ENCODE data around the gene LGALS13.

LGALS13 gene

DNA sequence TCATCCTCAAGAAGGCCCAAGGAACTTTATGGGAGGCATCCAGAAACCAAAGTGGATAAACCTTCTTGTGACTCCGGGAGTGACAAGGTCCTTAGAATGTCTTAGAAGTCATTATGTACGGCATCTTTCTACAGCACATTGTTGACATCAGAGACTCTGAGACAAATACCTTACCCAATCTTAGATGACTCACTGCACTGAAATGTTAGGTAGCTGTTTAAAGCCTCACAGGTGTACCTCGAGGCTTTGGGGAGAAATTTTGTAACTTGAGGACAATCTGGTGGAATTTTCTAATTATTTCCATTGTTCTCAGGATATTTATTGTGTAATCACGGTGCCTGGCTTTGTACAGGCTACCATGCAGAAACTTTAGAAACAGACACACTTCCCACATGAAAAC lies 14.8 kb upstream of the LGALS13 start:
- Histone ChIP-seq H3K9me3 (ENCODE audit: control insufficient read depth, insufficient read depth, low read length) (no peaks in the 10 kb centered on the region), H3K27me3 (ENCODE audit: control insufficient read depth, insufficient read depth, low read length) (peaks cover 3% of the 10 kb centered on the region), H3K36me3 (ENCODE audit: control insufficient read depth, insufficient read depth, low read length) (no peaks in the 10 kb centered on the region)

DNA sequence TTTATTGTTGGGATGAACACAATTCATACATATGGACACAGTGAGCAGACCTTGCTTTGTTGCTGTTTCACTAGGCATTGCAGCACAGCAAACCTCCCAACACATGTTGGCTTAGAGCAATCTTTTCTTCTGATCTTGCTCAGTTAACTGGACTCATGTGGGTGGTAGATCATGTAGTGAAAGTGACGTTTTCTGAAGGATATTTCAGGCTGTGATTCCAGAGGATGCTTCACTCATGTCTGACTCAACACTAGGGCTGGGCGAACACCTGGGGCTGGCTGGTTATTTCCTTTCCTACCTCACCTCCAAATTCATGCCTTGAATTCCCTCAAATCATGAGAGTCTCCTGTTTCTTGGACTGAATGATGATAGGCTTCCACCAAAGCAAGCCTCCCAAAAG lies 14.3 kb upstream of the LGALS13 start:
- Histone ChIP-seq H3K4me3 (ENCODE audit: low read depth, low read length) (no peak overlapping the region), H3K27me3 (ENCODE audit: control insufficient read depth, insufficient read depth, low read length) (peaks cover 3% of the 10 kb centered on the region), H3K9me3 (ENCODE audit: control insufficient read depth, insufficient read depth, low read length) (no peaks in the 10 kb centered on the region), H3K36me3 (ENCODE audit: control insufficient read depth, insufficient read depth, low read length) (no peaks in the 10 kb centered on the region), H3K4me1 (ENCODE audit: control insufficient read depth, insufficient read depth, low read length) (no peaks in the 10 kb centered on the region), H3K9ac (ENCODE audit: low read depth, low read length) (no peak overlapping the region)

More for the DNA sequence above, 14.8 kb upstream of the LGALS13 start:
- Histone ChIP-seq H3K9ac (ENCODE audit: low read depth, low read length) (no peak overlapping the region), H3K4me3 (ENCODE audit: low read depth, low read length) (no peak overlapping the region), H3K4me1 (ENCODE audit: control insufficient read depth, insufficient read depth, low read length) (no peaks in the 10 kb centered on the region)

DNA sequence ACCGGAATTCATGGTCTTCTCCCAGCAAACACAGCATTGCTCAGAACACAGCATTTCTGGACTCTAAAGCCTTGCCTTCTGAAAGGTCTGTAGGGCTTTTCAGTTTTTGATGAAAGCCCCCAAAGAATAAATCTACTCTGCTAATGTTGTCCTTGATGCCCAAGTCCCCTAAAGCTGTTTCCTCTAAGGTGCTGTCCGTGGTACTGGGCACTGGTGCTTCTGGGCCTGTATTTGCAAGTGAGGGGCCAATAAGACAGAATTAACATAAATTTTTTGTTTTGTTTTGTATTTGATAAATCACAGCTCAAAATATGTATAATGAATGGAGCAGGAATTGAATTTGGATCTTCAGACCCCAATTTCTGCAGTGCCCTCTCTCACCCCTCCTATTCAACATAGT lies 12.1 kb upstream of the LGALS13 start:
- peaks cover 5% of the 10 kb centered on the region for H3K27me3 ChIP-seq (ENCODE audit: control insufficient read depth, insufficient read depth, low read length)
- H3K36me3 ChIP-seq (ENCODE audit: control insufficient read depth, insufficient read depth, low read length) = no peaks in the 10 kb centered on the region
- no peak overlapping the region for H3K4me3 ChIP-seq (ENCODE audit: low read depth, low read length)
- H3K9me3 ChIP-seq (ENCODE audit: control insufficient read depth, insufficient read depth, low read length) = no peaks in the 10 kb centered on the region
- H3K9ac ChIP-seq (ENCODE audit: low read depth, low read length) = no peak overlapping the region
- H3K4me1 ChIP-seq (ENCODE audit: control insufficient read depth, insufficient read depth, low read length) = no peaks in the 10 kb centered on the region

DNA sequence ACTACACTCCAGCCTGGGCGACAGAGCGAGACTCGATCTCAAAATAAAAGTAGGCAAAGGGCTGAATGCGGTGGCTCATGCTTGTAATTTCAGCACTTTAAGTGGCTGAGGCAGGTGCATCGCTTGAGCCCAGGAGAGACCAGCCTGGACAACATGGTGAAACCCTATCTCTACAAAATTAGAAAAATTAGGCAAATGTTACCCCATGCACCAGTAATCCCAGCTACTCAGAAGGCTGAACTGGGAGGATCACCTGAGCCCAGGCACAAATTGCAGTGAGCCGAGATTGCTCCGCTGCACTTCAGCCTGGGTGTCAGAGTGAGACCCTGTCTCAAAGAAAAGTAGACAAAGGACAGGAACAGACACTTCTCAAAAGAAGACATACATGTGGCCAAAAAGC lies 9.9 kb upstream of the LGALS13 start:
- no peaks in the 10 kb centered on the region for H3K36me3 ChIP-seq (ENCODE audit: control insufficient read depth, insufficient read depth, low read length)
- no peak overlapping the region for H3K4me3 ChIP-seq (ENCODE audit: low read depth, low read length)
- no peaks in the 10 kb centered on the region for H3K9me3 ChIP-seq (ENCODE audit: control insufficient read depth, insufficient read depth, low read length)
- H3K27me3 ChIP-seq (ENCODE audit: control insufficient read depth, insufficient read depth, low read length) = peaks cover 7% of the 10 kb centered on the region
- H3K9ac ChIP-seq (ENCODE audit: low read depth, low read length) = no peak overlapping the region
- no peaks in the 10 kb centered on the region for H3K4me1 ChIP-seq (ENCODE audit: control insufficient read depth, insufficient read depth, low read length)

DNA sequence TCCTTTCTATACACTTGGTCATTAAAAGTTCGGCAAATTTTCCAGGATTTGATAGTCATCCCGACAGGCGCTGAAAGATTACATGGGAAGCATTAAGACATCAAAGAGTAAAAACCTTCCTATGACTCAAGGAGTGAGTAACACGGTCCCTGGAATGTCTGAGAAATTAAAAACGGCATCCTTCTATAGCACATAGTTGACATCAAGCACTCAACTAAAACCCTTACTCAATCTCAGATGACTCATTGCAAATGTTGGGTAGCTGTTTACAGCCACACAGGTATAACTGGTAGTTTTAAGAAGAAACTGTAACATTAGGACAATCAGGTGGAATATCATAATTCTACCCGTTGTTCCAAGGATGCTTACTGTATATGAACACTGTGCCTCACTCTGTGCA lies 6.4 kb upstream of the LGALS13 start:
- peaks cover 4% of the 10 kb centered on the region for H3K27me3 ChIP-seq (ENCODE audit: control insufficient read depth, insufficient read depth, low read length)
- H3K36me3 ChIP-seq (ENCODE audit: control insufficient read depth, insufficient read depth, low read length) = no peaks in the 10 kb centered on the region
- no peaks in the 10 kb centered on the region for H3K4me1 ChIP-seq (ENCODE audit: control insufficient read depth, insufficient read depth, low read length)
- H3K9me3 ChIP-seq (ENCODE audit: control insufficient read depth, insufficient read depth, low read length) = no peaks in the 10 kb centered on the region
- no peak overlapping the region for H3K4me3 ChIP-seq (ENCODE audit: low read depth, low read length)
- no peak overlapping the region for H3K9ac ChIP-seq (ENCODE audit: low read depth, low read length)

DNA sequence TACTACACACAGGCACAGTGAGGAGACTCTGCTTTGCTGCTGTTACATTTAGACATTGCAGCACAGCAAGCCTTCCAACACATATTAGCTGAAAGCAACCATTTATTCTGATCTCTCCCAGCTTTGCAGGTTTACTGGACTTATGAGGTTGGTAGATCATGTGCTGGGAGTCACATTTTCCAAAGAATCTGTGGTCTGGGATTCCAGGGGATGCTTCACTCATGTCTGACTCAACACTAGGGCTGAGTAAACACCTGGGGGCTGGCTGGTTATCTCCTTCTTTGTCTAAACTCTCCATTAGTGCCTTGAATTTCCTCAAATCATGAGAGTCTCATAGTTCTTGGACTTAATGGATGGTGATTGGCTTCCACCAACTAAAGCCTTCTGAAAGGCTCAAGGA lies 5.4 kb upstream of the LGALS13 start:
- no peaks in the 10 kb centered on the region for H3K4me1 ChIP-seq (ENCODE audit: control insufficient read depth, insufficient read depth, low read length)
- H3K4me3 ChIP-seq (ENCODE audit: low read depth, low read length) = no peak overlapping the region
- no peak overlapping the region for H3K9ac ChIP-seq (ENCODE audit: low read depth, low read length)
- peaks cover 4% of the 10 kb centered on the region for H3K27me3 ChIP-seq (ENCODE audit: control insufficient read depth, insufficient read depth, low read length)
- no peaks in the 10 kb centered on the region for H3K36me3 ChIP-seq (ENCODE audit: control insufficient read depth, insufficient read depth, low read length)
- H3K9me3 ChIP-seq (ENCODE audit: control insufficient read depth, insufficient read depth, low read length) = no peaks in the 10 kb centered on the region

DNA sequence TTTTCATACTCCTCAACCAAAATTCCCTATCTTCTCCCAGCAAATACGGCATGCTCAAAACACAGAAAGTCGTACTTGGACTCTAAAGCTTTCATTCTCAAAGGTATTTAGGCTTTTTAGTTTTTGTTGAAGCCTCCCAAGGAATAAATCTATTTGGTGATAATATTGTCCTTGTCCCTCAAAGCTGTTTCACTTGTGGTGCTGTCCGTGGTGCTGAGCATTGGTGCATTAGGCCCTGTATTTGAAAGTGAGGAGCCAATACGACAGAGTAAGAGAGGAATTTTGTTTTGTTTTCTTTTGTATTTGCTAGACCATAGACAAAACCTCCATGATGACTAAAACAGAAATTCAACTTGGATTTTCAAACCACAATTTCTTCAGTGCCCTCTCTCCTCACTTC lies 3.2 kb upstream of the LGALS13 start:
- Histone ChIP-seq H3K27me3 (ENCODE audit: control insufficient read depth, insufficient read depth, low read length) (peaks cover 10% of the 10 kb centered on the region), H3K4me3 (ENCODE audit: low read depth, low read length) (no peak overlapping the region), H3K36me3 (ENCODE audit: control insufficient read depth, insufficient read depth, low read length) (no peaks in the 10 kb centered on the region), H3K9ac (ENCODE audit: low read depth, low read length) (no peak overlapping the region), H3K9me3 (ENCODE audit: control insufficient read depth, insufficient read depth, low read length) (no peaks in the 10 kb centered on the region), H3K4me1 (ENCODE audit: control insufficient read depth, insufficient read depth, low read length) (no peaks in the 10 kb centered on the region)

DNA sequence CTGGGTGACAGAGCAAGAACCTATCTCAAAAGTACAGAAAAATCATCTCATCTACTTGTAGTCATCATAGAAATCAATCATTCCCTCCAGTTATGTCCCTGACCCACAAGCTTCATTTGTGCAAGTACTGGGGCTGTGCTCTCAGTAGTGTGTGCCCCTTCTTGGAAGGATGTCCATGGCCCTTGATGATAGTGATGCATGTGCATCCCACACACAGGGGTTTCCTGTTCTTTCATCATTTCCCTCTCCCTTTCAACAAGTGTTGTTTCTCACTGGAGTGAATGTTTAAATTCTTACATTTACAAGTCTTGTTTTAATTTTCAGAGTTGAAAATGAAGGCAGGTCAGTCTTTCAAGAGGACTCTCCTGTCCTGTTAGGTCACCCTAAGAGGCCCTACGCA lies 1.5 kb downstream of the LGALS13 start:
- Histone ChIP-seq H3K36me3 (ENCODE audit: control insufficient read depth, insufficient read depth, low read length) (no peaks in the 10 kb centered on the region), H3K9me3 (ENCODE audit: control insufficient read depth, insufficient read depth, low read length) (no peaks in the 10 kb centered on the region), H3K27me3 (ENCODE audit: control insufficient read depth, insufficient read depth, low read length) (peaks cover 6% of the 10 kb centered on the region)

DNA sequence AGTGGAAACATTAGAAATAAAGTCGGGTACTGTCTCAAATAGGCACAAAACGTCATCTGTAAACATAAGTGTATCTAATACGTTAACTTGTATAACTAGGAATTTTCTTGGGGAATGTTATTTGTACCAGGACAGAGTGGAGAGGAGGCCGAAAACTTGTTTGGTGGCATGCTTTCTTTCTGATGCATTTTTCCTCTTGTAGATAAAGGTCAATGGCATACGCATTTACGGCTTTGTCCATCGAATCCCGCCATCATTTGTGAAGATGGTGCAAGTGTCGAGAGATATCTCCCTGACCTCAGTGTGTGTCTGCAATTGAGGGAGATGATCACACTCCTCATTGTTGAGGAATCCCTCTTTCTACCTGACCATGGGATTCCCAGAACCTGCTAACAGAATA lies 4.7 kb downstream of the LGALS13 start:
- Histone ChIP-seq H3K9ac (ENCODE audit: low read depth, low read length) (no peak overlapping the region), H3K4me1 (ENCODE audit: control insufficient read depth, insufficient read depth, low read length) (peaks cover 9% of the 10 kb centered on the region), H3K27me3 (ENCODE audit: control insufficient read depth, insufficient read depth, low read length) (peaks cover 6% of the 10 kb centered on the region), H3K4me3 (ENCODE audit: low read depth, low read length) (no peak overlapping the region), H3K9me3 (ENCODE audit: control insufficient read depth, insufficient read depth, low read length) (no peaks in the 10 kb centered on the region), H3K36me3 (ENCODE audit: control insufficient read depth, insufficient read depth, low read length) (no peaks in the 10 kb centered on the region)

More for the DNA sequence above, 1.5 kb downstream of the LGALS13 start:
- Histone ChIP-seq H3K4me3 (ENCODE audit: low read depth, low read length) (no peak overlapping the region), H3K4me1 (ENCODE audit: control insufficient read depth, insufficient read depth, low read length) (peaks cover 9% of the 10 kb centered on the region), H3K9ac (ENCODE audit: low read depth, low read length) (no peak overlapping the region)

DNA sequence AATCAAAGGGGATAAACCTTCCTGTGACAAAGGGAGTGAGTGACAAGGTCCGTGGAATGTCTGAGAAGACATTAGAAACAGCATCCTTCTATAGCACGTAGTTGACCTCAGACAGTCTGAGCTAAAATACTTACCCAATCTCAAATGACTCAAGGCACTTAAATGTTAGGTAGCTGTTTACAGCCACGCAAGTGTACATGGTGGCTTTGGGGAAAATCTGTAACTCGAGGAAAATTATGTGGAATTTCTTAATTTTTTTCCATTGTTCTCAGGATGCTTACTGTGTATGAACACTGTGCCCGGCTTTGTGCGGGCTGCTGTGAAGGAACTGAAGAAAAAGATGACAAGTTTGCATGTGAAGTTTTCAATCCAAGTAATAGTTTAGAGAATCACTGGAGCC lies 5.2 kb downstream of the LGALS13 start:
- peaks cover 6% of the 10 kb centered on the region for H3K27me3 ChIP-seq (ENCODE audit: control insufficient read depth, insufficient read depth, low read length)
- H3K36me3 ChIP-seq (ENCODE audit: control insufficient read depth, insufficient read depth, low read length) = no peaks in the 10 kb centered on the region
- peaks cover 9% of the 10 kb centered on the region for H3K4me1 ChIP-seq (ENCODE audit: control insufficient read depth, insufficient read depth, low read length)
- no peaks in the 10 kb centered on the region for H3K9me3 ChIP-seq (ENCODE audit: control insufficient read depth, insufficient read depth, low read length)
- no peak overlapping the region for H3K4me3 ChIP-seq (ENCODE audit: low read depth, low read length)
- H3K9ac ChIP-seq (ENCODE audit: low read depth, low read length) = no peak overlapping the region

DNA sequence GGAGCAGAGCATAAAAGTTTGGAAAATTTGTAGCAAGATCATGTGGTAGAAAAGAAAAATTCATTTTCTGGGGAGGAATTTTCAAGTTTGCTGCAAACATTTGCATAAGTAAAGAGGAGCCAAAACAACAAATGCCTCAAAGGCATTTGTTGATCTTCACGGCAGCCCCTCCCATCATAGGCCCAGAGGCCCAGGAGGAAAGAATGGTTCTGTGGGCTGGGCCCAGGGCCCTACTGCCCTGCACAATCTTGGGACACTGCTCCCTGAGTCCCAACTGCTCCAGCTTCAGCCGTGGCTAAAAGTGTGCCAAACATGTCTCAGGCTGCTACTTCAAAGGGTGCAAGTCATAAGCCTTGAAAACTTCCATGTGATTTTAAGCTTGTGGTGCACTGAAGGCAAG lies 11.3 kb downstream of the LGALS13 start:
- Histone ChIP-seq H3K36me3 (ENCODE audit: control insufficient read depth, insufficient read depth, low read length) (no peaks in the 10 kb centered on the region), H3K4me1 (ENCODE audit: control insufficient read depth, insufficient read depth, low read length) (no peaks in the 10 kb centered on the region), H3K27me3 (ENCODE audit: control insufficient read depth, insufficient read depth, low read length) (no peaks in the 10 kb centered on the region), H3K9ac (ENCODE audit: low read depth, low read length) (no peak overlapping the region), H3K4me3 (ENCODE audit: low read depth, low read length) (no peak overlapping the region), H3K9me3 (ENCODE audit: control insufficient read depth, insufficient read depth, low read length) (no peaks in the 10 kb centered on the region)

DNA sequence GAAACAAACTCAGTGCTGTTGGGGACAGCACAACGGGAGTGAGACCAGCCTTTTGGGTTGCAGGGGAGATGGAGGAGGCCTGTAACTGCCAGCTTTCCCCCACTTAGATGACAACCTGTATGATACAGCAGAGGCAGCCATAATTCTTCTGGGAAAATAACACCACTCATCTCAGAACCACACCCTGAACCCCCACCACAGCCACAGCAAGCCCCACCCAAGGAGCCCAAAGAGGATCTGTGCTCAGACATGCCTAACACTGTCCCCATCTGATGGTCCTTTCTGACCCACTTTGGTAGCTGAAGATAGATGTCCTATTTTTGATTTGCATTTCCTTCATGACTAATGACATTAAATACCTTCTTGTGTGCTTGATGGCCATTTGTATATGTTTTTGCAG lies 15.4 kb downstream of the LGALS13 start:
- Histone ChIP-seq H3K4me1 (ENCODE audit: control insufficient read depth, insufficient read depth, low read length) (no peaks in the 10 kb centered on the region), H3K9me3 (ENCODE audit: control insufficient read depth, insufficient read depth, low read length) (no peaks in the 10 kb centered on the region), H3K27me3 (ENCODE audit: control insufficient read depth, insufficient read depth, low read length) (no peaks in the 10 kb centered on the region), H3K36me3 (ENCODE audit: control insufficient read depth, insufficient read depth, low read length) (no peaks in the 10 kb centered on the region), H3K4me3 (ENCODE audit: low read depth, low read length) (no peak overlapping the region), H3K9ac (ENCODE audit: low read depth, low read length) (no peak overlapping the region)

DNA sequence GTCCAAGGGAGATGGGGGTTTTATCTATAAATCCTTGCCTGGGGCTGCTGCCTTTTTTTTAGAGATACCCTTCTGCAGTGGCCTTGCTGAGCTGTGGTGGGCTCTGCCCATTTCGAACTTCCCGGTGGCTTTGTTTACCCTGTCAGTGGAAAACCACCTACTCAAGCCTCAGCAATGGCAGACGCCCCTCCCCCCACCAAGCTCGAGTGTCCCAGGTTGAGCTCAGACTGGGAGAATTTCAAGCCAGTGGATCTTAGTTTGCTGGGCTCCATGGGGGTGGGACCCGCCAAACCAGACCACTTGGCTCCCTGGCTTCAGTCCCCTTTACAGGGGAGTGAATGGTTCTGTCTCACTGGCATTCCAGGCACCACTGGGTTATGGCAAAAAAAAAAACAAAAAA lies 21.6 kb downstream of the LGALS13 start:
- Histone ChIP-seq H3K9me3 (ENCODE audit: control insufficient read depth, insufficient read depth, low read length) (no peaks in the 10 kb centered on the region), H3K27me3 (ENCODE audit: control insufficient read depth, insufficient read depth, low read length) (no peaks in the 10 kb centered on the region), H3K36me3 (ENCODE audit: control insufficient read depth, insufficient read depth, low read length) (no peaks in the 10 kb centered on the region), H3K4me3 (ENCODE audit: low read depth, low read length) (no peak overlapping the region), H3K4me1 (ENCODE audit: control insufficient read depth, insufficient read depth, low read length) (peaks cover 3% of the 10 kb centered on the region), H3K9ac (ENCODE audit: low read depth, low read length) (no peak overlapping the region)

Measured in iPS-15b (cell line).